NCI-H2081 treated with DMSO at 0.1 percent for 48 hours (cell line): ENCODE data around the gene USH1G.
"Not testable (repeated sequence)": the region's sequence is repeated elsewhere in the genome, so short reads cannot be mapped to it uniquely, and the experiment has no call there.

Experiments
- DNase-seq: peaks from one replicate; lab custom pipeline; 2025; lab: John Stamatoyannopoulos, UW

The USH1G gene

DNA sequence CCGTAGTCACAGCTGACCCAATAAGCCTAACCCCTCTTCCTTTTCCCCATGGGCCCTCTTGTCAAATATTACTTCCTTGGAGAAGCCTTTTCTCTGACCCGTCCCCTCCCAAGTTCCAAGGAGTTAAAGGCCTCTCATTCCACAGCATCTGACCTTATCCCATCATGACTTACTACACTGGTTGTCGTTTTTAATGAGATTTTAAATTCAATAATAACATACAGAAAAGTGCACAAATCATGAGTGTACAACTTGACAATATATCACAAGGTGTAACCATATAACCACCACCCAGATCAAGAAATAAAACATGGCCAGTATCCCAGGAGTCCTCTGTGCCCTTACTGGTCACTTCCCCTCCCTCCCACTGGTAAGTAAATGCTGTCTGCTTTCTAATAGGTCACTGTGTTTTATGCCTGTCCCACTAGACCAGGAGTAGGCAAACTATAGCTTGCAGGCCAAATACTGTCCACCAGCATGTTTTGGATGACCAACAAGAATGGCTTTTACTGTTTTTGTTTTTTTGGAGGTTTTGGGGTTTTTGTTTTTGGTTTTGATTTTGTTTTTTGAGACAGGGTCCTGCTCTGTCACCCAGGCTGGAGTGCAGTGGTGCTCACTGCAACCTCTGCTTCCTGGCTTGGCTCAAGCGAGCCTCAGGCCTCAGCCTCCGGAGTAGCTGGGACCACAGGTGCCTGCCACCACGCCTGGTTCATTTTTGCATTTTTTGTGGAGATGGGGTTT is 49.0 kb downstream of the USH1G start:
- no peak for DNase-seq

DNA sequence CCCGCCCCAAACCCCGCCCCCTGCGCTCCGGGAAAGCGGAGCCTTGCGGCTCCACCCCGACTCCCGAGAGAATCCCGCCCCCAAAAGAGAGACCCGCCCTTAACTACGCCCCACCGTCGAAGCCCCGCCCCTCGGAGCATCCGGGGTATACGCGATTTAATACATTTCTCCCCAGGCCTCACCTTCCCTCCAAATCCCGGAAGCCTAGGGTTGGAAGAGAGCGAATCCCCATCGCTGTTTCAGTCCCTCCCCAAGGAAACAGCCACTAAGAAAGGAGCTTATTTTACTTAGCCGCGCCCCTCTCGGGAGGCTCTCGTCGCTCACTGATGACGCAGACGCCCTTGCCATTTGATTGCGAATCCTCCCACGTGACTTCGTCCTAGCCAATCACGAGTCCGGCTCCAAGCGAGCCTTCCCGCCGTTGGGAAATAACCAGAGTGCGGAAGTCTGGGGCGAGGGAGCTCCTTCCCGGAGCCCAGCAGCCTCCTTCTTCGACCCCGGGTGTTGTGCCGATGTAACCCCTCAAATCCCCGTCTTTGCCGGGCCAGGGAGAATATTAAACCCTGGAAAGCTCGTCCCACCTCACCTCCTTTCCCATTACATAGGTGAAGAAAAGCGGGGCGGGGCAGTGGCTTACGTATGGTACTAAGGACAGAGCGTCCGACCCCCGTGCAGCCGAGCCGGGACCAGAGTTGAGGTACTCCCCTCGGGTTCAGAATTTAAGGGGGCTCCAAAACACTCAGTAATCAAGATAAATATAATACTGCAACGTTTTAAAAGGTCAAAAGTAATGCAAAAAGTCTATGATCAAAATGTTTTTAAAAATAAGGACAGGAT is 49.8 kb downstream of the USH1G start:
- peak; percentile 100 for DNase-seq

DNA sequence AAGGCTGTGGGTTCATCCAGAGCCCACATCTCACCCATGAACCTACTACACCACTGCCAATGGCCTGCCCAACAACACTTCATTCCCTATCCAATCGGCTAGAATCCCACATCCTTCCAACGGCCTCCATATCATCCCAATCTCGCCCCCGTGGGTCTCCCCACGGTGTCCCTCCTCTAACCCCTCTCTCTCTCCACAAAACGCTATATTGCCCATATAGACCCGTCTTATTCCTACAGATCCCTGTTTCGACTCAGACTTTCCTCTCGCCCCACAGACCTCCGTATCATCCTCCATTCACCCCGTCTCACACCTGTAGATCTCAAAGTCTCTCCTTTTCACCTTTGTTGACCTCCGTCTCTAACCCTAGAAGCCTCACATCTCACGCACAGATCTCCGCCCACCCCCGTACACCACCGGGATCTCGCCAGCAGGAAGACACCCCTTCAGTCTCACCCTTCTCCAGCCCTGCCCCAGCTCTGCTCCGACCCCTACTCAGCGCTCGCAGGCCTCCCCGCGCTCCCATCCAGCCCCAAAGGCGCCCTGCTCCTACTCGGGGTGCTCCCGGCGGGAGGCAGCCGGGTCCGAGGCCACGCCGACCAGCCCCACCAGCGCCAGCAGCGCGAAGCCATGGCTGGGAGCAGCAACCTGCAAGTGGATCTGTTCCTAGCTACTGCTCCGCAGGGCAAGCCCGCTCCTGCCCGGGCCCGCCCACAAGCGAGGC is 50.6 kb downstream of the USH1G start, which contains the start of gene FDXR:
Gene FDXR (minus strand): TSS at position 682 of the 724 bp plus-strand sequence. CDS start 50 bp downstream, at position 632.
- no peak for DNase-seq

- no peak for DNase-seq
Observed at GRCh38 chr17:74871356-74872076, 51.5 kb downstream of the USH1G start.

DNA sequence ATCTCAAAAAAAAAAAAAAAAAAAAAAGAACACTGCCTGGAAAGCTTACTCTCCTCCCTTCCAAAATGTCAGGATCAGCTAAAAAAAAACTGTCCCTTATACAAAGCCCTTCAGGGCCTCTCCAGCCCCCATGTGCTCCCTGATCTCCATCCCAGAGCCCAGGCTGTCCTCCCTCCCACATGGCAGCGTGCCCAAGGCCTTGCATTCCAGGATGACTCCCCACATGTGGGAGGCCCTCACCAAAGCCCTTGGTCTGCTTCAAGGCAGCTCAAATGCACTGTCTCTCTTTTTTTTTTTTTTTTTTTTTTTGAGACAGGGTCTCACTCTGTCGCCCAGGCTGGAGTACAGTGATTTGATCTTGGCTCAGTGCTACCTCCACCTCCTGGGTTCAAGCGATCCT is 52.5 kb downstream of the USH1G start:
- DNase-seq, result no peak

DNA sequence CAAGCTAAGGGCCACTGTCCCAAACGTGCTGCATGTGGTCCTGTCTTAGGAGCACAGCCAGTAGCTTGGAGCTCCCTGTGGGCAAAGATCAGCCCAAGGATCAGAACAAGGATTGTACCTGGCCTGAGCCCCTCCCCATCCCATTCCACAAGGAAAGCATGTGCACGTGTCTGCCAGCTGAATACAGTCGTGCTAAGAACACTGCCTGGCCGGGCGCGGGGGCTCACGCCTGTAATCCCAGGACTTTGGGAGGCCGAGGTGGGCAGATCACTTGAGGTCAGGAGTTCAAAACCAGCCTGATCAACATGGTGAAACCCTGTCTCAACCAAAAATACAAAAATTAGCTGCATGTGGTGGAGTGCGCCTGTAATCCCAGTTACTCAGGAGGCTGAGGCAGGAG is 53.0 kb downstream of the USH1G start:
- DNase-seq, result not testable (repeated sequence)

- DNase-seq, result no peak
Observed at GRCh38 chr17:74868908-74869255, 54.2 kb downstream of the USH1G start.

GRCh38 chr17:74868251-74868907 is 54.7 kb downstream of the USH1G start:
- DNase-seq, result no peak

DNA sequence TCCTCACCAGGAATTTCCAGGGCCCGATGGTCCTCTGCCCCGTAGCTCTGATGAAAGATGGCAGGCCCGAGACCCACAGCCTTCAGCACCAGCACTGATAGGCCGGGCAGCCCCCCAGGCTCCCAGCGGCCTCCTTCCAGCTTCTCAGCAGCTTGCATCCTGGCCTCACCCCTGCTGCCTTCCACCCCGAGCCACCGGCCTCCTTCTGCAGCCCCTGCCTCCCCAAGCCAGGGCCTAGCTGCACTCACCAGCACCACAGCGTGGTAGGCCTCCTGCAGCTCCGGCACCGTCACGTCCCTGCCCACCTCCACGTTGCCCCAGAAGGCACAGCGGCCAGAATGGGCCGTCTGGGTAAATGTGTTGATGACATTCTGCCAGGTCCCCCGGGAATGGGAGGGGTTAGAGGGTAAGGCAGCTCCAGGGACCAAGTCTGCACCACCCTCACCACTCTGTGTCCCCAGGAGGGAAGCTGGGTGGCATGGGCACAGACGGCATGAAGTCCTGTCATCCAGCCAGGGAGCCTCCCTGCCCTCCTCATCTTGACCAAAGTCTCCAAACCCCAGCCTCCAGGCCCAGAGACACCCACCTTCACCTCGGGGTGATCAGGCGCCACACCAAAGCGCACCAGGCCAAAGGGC is 56.7 kb downstream of the USH1G start:
- DNase-seq, result no peak
